ENCODE results near the gene INPP5K. TPM values are rescaled to one million over a fixed set of nuclear protein-coding genes. Genes with fewer than 3 reads are reported as not detected.

The INPP5K gene
- total and polyA plus RNA-seq, 10 of the 15 experiments (the other 5 are each of a cell fraction or from before 2014, with no cell fraction given): 0.58 to 41.2 (median 23.3) TPM

DNA sequence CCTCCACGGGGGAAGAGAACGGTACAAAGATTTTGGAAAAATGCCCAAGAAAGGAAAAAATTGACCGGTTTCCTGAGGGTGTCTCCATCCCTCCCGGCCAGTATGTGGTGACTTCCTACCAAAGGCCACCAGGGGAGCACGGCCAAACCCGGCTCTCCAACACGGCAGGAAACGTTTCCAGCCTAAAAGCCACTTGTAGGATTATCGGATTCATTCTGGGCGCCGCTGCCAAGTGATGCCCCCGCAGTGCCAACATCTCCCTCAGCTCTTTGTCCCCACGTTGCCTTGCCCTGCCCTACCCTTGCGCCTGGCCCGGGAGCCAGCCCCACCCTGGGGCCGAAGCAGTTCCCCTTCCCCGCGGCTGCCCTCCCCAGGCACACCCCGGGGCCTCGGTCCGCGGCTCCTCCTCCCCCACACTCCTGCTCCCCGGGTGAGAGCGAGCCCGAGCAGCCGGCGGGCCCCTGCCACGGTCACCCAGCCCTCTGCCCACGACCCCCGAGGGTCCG, 61.1 kb downstream of the INPP5K start (continued):
- no peak for TF ChIP-seq FOXK2 (IDR thresholded peaks at IDR 0.05)
- TF ChIP-seq PKNOX1 (IDR thresholded peaks at IDR 0.05): no peak
- TF ChIP-seq MXI1 (IDR thresholded peaks at IDR 0.05; ENCODE audit: low read depth, low read length): peak; percentile 34; the same call in 1 of the 2 replicates
- TF ChIP-seq FOS (IDR thresholded peaks at IDR 0.05; ENCODE audit: borderline replicate concordance, extremely low read depth, insufficient read length): no peak
- TF ChIP-seq CREB1 (IDR thresholded peaks at IDR 0.05; ENCODE audit: low read depth): peak; percentile 20; the same call in 1 of the 2 replicates
- TF ChIP-seq, protein P1, sequence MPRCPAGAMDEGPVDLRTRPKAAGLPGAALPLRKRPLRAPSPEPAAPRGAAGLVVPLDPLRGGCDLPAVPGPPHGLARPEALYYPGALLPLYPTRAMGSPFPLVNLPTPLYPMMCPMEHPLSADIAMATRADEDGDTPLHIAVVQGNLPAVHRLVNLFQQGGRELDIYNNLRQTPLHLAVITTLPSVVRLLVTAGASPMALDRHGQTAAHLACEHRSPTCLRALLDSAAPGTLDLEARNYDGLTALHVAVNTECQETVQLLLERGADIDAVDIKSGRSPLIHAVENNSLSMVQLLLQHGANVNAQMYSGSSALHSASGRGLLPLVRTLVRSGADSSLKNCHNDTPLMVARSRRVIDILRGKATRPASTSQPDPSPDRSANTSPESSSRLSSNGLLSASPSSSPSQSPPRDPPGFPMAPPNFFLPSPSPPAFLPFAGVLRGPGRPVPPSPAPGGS (IDR thresholded peaks at IDR 0.05; ENCODE audit: borderline replicate concordance, insufficient read depth, low read depth, low read length, poor library complexity, severe bottlenecking): no peak
- no peak for TF ChIP-seq NR2C1 (IDR thresholded peaks at IDR 0.05)
- no peak for TF ChIP-seq NR2F1 (conservative IDR thresholded peaks at IDR 0.05)
- no peak for TF ChIP-seq ZNF207 (IDR thresholded peaks at IDR 0.05; ENCODE audit: borderline replicate concordance)
- TF ChIP-seq NFXL1 (IDR thresholded peaks at IDR 0.05; ENCODE audit: borderline replicate concordance): no peak
- no peak for TF ChIP-seq BRCA1 (IDR thresholded peaks at IDR 0.05; ENCODE audit: low read depth, low read length)
- no peak for TF ChIP-seq SKIL (IDR thresholded peaks at IDR 0.05; ENCODE audit: low read depth, poor library complexity, severe bottlenecking)
- TF ChIP-seq CHD4 (IDR thresholded peaks at IDR 0.05): no peak
- TF ChIP-seq CBX3 (IDR thresholded peaks at IDR 0.05; ENCODE audit: borderline replicate concordance, low read depth): no peak
- peak; percentile 51; the same call in 1 of the 2 replicates for TF ChIP-seq SPI1 (IDR thresholded peaks at IDR 0.05; ENCODE audit: borderline replicate concordance, insufficient read depth, low read depth, low read length)
- TF ChIP-seq ZNF274 (IDR thresholded peaks at IDR 0.05; ENCODE audit: insufficient read depth, insufficient read length): no peak
